Skeletal muscle satellite cell (primary cell): ENCODE results near the gene MAP4. TPM values are rescaled to one million over a fixed set of nuclear protein-coding genes. Genes with fewer than 3 reads are reported as not detected.

Experiments
- H3K27me3 ChIP-seq: 2 replicates; pipeline ENCODE4 v1.7.0; 2013; ENCODE audit warnings: low read length; ENCODE audit not compliant: control insufficient read depth, insufficient read depth
- H3K36me3 ChIP-seq: 2 replicates; pipeline ENCODE4 v1.7.0; 2013; ENCODE audit warnings: mild to moderate bottlenecking, control low read depth, low read length; ENCODE audit not compliant: insufficient read depth
- H3K4me1 ChIP-seq: 2 replicates; pipeline ENCODE4 v1.7.0; 2013; ENCODE audit warnings: low read length; ENCODE audit not compliant: control insufficient read depth, insufficient read depth
- H3K4me2 ChIP-seq: 2 replicates; pipeline ENCODE4 v1.7.0; 2013; ENCODE audit warnings: mild to moderate bottlenecking, low read length
- H3K4me3 ChIP-seq: 2 replicates; pipeline ENCODE4 v1.7.0; 2013; ENCODE audit warnings: low read length
- H3K9ac ChIP-seq: 2 replicates; pipeline ENCODE4 v1.7.0; 2013; ENCODE audit warnings: mild to moderate bottlenecking, low read depth, low read length, moderate library complexity
- H3K9me3 ChIP-seq: replicated peaks from 2 replicates; pipeline ENCODE4 v1.7.0; 2013; ENCODE audit warnings: mild to moderate bottlenecking, control low read depth, low read length
- small RNA-seq: library from RNA; depleted of rRNA; stranded (forward); fragments of <200 nt; gene quantifications from one replicate; pipeline ENCODE3, GENCODE V24; 2012

MAP4 gene

GRCh38 chr3:47813551-47814177 lies 202.6 kb downstream of the MAP4 start:
- H3K4me2 ChIP-seq, result no peak overlapping the region
- H3K9ac ChIP-seq, result no peak overlapping the region
- no peaks in the 10 kb centered on the region for H3K9me3 ChIP-seq
- peaks cover 22% of the 10 kb centered on the region for H3K36me3 ChIP-seq
- no peak overlapping the region for H3K4me3 ChIP-seq
- no peaks in the 10 kb centered on the region for H3K4me1 ChIP-seq
- H3K27me3 ChIP-seq, result no peaks in the 10 kb centered on the region

- no peak overlapping the region for H3K4me3 ChIP-seq
These were observed 211.6 kb downstream of the MAP4 start for GRCh38 chr3:47804577-47804976.

GRCh38 chr3:47803480-47804025 lies 212.7 kb downstream of the MAP4 start:
- Histone ChIP-seq H3K9ac (peak overlapping the region; percentile 86), H3K36me3 (no peaks in the 10 kb centered on the region), H3K4me2 (peak overlapping the region; percentile 86), H3K9me3 (no peaks in the 10 kb centered on the region), H3K27me3 (no peaks in the 10 kb centered on the region), H3K4me3 (peak overlapping the region; percentile 77), H3K4me1 (peaks cover 11% of the 10 kb centered on the region)

More at GRCh38 chr3:47804577-47804976, 211.6 kb downstream of the MAP4 start:
- Histone ChIP-seq H3K4me2 (no peak overlapping the region), H3K36me3 (no peaks in the 10 kb centered on the region), H3K9me3 (no peaks in the 10 kb centered on the region), H3K27me3 (no peaks in the 10 kb centered on the region), H3K4me1 (peaks cover 11% of the 10 kb centered on the region), H3K9ac (no peak overlapping the region)

GRCh38 chr3:47802734-47803479 lies 213.3 kb downstream of the MAP4 start, which contains the start of gene DHX30:
Gene DHX30, plus strand, starts transcription at chr3:47803138. Its CDS starts 7,546 bp downstream, at chr3:47810684.
- H3K27me3 ChIP-seq, result no peaks in the 10 kb centered on the region
- peaks cover 11% of the 10 kb centered on the region for H3K4me1 ChIP-seq
- H3K9me3 ChIP-seq, result no peaks in the 10 kb centered on the region
- peak within 1 kb of the TSS; percentile 77 for H3K4me3 ChIP-seq
- H3K36me3 ChIP-seq, result no peaks in the 10 kb centered on the region
- H3K9ac ChIP-seq, result peak within 1 kb of the TSS; percentile 86
- H3K4me2 ChIP-seq, result peak within 1 kb of the TSS; percentile 86

Small RNA genes lying within 50 kb of the gene (small RNA-seq; reads per million reads assigned to genes)
- gene AC124916.2 (not detected), gene MIR1226 (11.3 reads per million, percentile 91 among the genes with 10 or more reads in this experiment), gene RF00019 (not detected), gene RF02271 (not detected)
